IPS DF 4.7 (cell line): Measurements from ENCODE around the gene YEATS4.
A peak's percentile ranks its signal among the peaks of the same experiment; 100 is the strongest.

ENCODE experiments used
- DNase-seq: peaks from one replicate; pipeline ENCODE4 v3.0.0-alpha.2; 2013; ENCODE audit warnings: low spot score; ENCODE audit errors: extremely low read depth

The YEATS4 gene

DNA sequence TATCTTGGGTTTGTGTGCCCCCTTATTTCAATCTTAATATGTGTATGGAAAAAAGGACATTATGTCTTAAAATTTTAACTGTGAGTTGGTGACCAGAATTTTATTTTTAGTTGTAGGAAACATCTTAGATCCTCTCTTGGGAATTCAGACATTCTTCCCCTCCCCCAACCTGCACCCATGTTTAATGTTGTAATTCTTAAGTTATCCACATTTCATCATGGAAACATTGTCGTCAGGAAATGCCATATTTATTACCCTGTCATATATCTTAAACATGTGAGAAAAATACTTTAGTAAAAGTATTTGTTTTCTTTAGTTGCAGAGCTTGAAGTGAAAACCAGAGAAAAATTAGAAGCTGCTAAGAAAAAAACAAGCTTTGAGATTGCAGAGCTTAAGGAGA lies 30.3 kb downstream of the YEATS4 start:
- DNase-seq, result no peak

- no peak for DNase-seq
Observed at GRCh38 chr12:69392179-69392928, 32.8 kb downstream of the YEATS4 start.

- DNase-seq, result no peak
Observed at GRCh38 chr12:69396041-69396440, 36.5 kb downstream of the YEATS4 start.

DNA sequence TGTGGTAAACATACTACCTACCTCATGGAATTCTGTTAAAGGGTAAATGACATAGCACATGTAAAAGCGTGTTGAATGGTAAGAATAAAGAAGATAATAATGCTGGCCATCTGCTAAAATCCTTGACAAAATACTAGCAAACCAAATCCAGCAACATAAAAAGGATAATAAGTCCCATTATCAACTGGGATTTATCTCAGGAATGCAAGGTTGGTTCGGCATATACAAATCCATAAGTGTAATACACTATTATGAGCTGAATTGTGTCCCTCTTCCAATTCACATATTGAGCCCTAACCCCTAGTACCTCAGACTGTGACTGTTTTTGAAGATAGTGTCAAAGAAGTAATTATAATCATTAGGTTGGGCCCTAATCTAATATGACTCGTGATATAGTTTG lies 37.4 kb downstream of the YEATS4 start:
- DNase-seq, result no peak

- no peak for DNase-seq
Observed at GRCh38 chr12:69397978-69398377, 38.4 kb downstream of the YEATS4 start.

GRCh38 chr12:69401940-69402339 lies 42.4 kb downstream of the YEATS4 start:
- no peak for DNase-seq

- no peak for DNase-seq
Observed at GRCh38 chr12:69404851-69405565, 45.5 kb downstream of the YEATS4 start.

- DNase-seq, result no peak
Observed at GRCh38 chr12:69405566-69405865, 46.0 kb downstream of the YEATS4 start.

- no peak for DNase-seq
Observed at GRCh38 chr12:69406217-69406616, 46.7 kb downstream of the YEATS4 start.

- DNase-seq, result no peak
Observed at GRCh38 chr12:69410571-69410970, 51.0 kb downstream of the YEATS4 start.

DNA sequence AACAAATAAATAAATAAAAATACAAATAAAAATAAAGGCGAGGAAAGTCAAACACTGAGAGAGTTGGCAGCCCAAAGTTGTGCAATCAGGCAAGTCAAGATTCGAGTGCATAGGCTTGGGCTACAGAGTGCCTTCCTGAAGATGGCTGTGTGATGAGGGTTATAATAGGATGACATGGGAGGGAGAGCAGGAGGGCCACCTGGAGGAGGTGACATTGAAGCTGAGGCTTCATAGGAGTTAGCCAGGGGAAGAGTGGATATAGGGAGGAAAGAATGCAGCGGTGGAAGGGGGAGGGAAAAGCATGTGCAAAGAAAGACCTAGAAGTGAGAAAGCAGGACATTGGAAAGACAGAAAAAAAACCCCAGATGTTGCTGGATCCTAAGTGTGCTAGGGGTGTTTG lies 53.1 kb downstream of the YEATS4 start:
- no peak for DNase-seq

GRCh38 chr12:69415471-69416275 lies 56.1 kb downstream of the YEATS4 start:
- DNase-seq, result peak; percentile 51

DNA sequence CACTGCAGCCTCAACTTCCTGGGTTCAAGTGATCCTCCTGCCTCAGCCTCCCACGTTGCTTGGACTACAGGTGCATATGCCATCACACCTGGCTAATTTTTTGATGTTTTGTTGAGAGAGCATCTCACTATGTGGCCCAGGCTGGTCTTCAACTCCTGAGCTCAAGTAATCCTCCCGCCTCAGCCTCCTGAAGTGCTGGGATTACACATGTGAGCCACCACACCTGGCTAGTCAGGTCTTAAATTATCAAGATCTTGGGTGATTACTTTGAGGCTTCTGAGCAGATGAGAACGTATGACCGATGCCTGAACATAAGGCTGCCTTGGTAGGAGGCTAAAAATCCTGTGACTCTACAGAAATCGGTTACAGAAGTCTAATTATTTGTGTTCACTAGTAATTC lies 57.7 kb downstream of the YEATS4 start:
- no peak for DNase-seq

DNA sequence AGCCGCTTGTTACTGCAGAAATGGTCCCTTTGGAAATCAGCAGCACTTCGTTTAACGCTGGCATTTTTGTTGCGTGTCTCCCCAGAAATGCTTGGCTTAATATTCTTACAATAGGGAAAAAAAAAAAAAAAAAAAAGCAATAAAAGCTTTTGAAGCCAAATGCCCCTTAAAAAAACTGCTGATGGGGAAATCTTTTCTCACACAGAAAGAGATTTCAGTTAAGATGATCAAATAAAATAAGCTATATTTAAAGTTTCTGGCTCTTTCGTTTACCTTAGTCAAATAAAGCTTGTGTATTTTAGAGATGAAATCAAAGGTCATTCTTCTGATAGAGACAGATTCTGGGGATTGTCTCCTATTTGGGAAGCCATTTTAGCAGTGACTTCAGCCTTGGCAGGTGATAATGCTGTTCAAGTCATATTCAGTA lies 58.2 kb downstream of the YEATS4 start:
- DNase-seq, result no peak

DNA sequence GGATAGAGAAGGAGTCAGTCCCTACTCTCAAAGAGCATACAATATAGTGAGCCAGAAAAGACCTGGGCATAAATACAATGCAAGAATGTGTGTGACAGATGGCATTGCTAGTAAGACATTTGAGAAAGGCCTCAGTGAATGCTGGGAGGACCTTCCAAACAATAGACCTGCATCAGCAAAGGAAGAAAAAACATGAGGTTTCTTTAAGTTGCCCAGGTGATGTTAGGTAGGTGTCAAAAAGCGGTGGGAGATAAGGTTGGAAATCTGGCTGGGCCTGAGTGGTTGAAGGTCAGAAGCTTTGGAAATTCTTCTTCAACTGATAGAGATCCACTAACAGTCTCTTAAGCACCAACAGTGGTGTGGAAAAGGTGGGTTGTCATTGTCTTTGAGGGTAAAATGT lies 60.2 kb downstream of the YEATS4 start:
- no peak for DNase-seq

DNA sequence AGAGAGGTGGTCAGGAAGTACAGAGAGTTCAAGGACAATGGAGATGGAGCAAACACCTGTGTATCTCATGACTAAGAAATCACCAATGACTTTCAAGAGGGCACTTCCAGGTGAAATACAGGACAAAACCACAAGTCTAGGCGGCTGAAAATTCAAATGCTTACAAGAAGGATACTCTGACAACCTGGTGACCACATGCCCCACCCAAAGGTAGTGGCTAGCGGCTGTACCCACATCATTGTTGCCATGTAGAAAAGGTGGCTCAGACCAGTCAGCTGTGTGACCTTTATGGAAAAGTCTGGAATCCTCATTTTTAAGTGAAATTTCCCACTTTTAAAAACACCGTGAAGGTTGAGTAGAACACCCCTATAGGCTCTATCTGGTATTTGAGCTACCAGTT lies 62.0 kb downstream of the YEATS4 start:
- no peak for DNase-seq

DNA sequence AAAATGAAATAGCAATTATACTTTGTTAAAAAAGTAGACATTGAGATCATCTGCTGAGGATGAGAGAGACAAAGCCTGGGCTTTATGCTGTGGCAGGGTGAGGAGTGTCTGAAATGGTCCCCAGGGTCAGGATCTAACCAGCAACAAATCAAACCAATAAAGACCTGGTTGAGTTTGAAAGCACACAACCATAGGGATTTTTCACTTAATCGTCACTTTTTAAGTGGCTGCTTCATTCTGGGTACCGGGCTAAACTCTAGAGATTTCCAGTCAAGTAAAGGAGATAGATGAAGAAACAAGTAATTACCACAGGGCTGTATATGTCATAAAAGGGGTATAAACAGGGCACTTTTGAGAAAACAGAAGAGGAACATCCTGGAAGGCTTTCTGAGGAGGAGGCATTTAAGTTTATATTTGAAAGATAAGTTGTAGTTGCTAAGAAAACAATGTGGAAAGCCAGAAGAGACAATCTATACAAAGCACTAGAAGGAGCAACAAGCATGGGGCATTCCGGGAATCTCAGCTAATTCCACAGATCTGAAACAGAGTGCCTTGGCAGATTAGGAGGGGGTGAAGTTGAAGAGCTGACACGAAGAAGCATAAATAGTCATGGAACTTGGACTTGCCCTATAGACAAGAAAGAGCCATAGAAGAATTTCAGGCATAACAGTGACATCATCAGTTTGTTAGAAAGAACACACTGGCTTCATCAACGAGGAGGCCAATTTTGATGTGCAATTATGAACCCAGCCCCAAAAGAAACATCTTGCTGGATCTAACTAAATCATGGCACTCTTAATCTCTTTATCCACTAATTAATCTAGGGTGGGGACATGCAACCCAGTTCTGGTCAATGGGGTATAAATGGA lies 63.7 kb downstream of the YEATS4 start:
- no peak for DNase-seq

GRCh38 chr12:69425417-69425816 lies 65.9 kb downstream of the YEATS4 start:
- DNase-seq, result no peak

DNA sequence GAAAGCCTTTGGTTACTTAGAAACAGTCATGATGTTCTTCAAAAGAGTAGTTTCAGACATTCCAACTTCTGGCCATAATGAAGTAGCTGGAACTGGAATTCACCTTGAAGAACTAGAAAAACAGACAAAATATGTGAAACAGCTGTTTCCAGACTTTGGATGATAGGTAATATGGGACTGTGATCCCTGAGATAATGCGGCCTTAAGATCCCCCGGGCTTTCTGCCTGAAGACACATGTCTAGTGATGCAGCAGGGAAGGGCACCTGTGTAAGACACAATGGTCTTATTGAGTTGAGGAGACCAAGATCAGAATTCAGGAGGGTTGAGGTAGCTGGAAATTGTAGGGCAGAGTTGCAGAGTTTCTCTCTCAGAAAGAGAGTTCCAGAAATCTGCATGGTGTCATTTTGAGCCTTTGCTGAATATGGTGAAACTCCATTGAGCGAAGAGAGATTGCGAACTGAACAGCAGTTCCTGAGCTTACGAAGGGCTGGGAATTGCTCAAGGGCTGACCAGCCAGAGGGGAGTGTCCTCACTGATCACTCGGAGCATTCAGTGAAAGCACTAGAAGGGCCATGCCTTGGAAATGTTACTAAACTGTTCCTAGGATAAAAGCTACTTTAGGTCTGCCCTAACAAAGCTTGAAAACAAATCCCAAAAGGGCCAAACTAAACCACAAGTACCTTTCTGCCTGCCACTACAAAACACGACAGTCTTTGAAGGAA lies 69.0 kb downstream of the YEATS4 start:
- DNase-seq, result no peak

- no peak for DNase-seq
Observed at GRCh38 chr12:69430942-69431590, 71.5 kb downstream of the YEATS4 start.
